ENCODE results near the gene C6orf62.
"Not testable (repeated sequence)": the region's sequence is repeated elsewhere in the genome, so short reads cannot be mapped to it uniquely, and the experiment has no call there.

Gene C6orf62

DNA sequence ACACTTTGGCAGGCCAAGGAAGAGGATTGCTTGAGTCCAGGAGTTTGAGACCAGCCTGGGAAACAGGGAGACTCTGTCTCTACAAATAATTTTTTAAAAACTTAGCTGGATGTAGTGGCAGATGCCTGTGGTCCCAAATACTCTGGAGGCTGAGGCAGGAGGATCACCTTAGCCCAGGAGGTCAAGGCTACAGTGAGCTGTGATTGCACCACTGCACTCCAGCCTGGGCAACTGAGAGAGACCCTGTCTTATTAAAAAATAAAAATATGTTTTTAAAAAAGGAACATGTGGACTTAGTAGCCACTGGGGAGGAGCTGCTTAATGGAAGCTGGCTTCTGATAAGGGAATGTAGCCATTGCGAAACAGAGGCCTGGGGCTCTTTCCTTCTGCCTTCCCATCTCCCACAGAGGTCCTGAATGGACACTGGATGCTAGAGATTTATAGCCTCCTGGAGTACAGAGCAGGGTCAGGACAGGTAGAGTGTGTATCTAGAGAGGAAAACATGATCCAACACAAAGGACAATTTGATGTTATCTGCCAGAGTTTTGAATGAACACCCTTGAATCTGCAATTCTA, 34.1 kb upstream of the C6orf62 start:
- no peak overlapping the region for H3K4me3 ChIP-seq (replicated peaks; ENCODE audit: low read depth, low read length)
- peak; percentile 22 for DNase-seq (ENCODE audit: low read depth)
- TF ChIP-seq CTCF (IDR thresholded peaks at IDR 0.05; ENCODE audit: low read length, missing control alignments) = no peak

DNA sequence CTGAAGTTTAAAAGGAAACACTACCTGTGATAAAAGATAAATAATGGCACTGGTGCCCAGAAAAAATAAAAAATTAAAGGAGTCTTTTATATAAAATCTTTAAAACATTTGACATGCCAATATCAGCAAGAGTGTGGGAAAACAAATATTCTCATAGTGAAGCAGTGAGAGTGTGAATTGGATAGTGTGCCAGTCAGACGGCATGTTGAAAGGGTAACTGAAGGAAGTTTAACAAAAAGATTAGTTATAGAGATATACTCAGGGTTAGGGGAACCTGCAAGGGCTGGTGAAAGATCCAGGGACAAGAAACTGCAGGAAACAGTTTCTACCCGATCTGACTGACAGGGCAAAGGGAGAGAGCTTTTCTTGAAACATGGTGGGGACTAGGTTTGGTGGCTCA, 33.5 kb upstream of the C6orf62 start:
- H3K4me3 ChIP-seq (replicated peaks; ENCODE audit: low read depth, low read length) = no peak overlapping the region
- no peak for DNase-seq (ENCODE audit: low read depth)
- TF ChIP-seq CTCF (IDR thresholded peaks at IDR 0.05; ENCODE audit: low read length, missing control alignments) = no peak

GRCh38 chr6:24750878-24751277, 31.9 kb upstream of the C6orf62 start:
- not testable (repeated sequence) for DNase-seq (ENCODE audit: low read depth); H3K4me3 ChIP-seq (replicated peaks; ENCODE audit: low read depth, low read length)

GRCh38 chr6:24749297-24749696, 30.3 kb upstream of the C6orf62 start:
- no peak for DNase-seq (ENCODE audit: low read depth)
- no peak for TF ChIP-seq CTCF (IDR thresholded peaks at IDR 0.05; ENCODE audit: low read length, missing control alignments)

DNA sequence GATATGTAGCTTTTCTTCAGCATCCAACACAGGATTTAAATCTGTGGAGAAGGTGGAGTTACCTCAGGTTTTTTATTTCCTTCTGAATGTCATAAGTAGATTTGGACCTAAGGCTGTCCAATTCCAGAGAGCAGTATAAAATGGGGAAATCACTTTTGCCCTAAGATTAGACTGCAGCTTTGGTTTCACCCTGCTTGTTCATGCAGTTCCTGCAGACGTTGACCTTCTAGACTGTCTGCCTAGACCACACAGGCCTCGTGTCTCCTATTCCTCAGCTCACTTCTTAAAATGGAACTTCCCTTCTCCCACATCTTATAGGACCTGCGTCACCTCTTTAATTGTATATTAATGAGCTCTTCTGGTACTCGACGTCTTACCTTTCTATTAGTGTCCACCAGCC, 26.0 kb upstream of the C6orf62 start:
- H3K4me3 ChIP-seq (replicated peaks; ENCODE audit: low read depth, low read length) = no peak overlapping the region
- no peak for DNase-seq (ENCODE audit: low read depth)
- TF ChIP-seq CTCF (IDR thresholded peaks at IDR 0.05; ENCODE audit: low read length, missing control alignments) = no peak

More at GRCh38 chr6:24749297-24749696, 30.3 kb upstream of the C6orf62 start:
- no peak overlapping the region for H3K4me3 ChIP-seq (replicated peaks; ENCODE audit: low read depth, low read length)

DNA sequence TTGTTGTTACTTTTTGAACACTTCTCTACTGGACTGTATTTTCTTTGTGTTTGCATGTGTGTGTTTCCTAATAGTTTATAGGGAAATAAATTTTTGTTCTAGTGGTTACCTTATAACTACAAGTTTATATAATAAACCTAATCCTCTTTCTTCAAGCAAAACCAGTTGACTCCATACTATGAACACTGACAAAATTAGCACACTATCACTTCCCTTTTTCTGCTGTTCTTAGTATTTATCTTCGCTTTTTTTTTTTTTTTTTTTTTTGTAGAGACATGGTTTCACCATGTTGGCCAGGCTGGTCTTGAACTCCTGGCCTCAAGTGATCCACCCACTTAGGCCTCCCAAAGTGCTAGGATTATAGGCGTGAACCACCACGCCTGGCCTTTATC, 25.0 kb upstream of the C6orf62 start:
- no peak overlapping the region for H3K4me3 ChIP-seq (replicated peaks; ENCODE audit: low read depth, low read length)
- DNase-seq (ENCODE audit: low read depth) = no peak
- no peak for TF ChIP-seq CTCF (IDR thresholded peaks at IDR 0.05; ENCODE audit: low read length, missing control alignments)

GRCh38 chr6:24743265-24743943, 24.4 kb upstream of the C6orf62 start:
- TF ChIP-seq CTCF (IDR thresholded peaks at IDR 0.05; ENCODE audit: low read length, missing control alignments) = no peak
- peak overlapping the region; percentile 34 for H3K4me3 ChIP-seq (replicated peaks; ENCODE audit: low read depth, low read length)
- DNase-seq (ENCODE audit: low read depth) = peak; percentile 98

All from fibroblast of pulmonary artery (primary cell).